SJCRH30 (cell line): ENCODE data around the gene NEXMIF. TPM values are rescaled to one million over a fixed set of nuclear protein-coding genes. Genes with fewer than 3 reads are reported as not detected.
"Not testable (repeated sequence)": the region's sequence is repeated elsewhere in the genome, so short reads cannot be mapped to it uniquely, and the experiment has no call there.

Experiments used
- DNase-seq, 2 experiments: peaks; one replicate each; pipeline ENCODE4 v3.0.0-alpha.2; 2015 to 2020
- H3K27ac ChIP-seq: fragments of 250-450 bp; sonication (Bioruptor Pico); 2 replicates; pipeline ENCODE4 v1.5.1; 2020; ENCODE audit warnings: mild to moderate bottlenecking, moderate library complexity
- H3K27me3 ChIP-seq: fragments of 250-450 bp; sonication (Bioruptor Pico); 2 replicates; pipeline ENCODE4 v1.5.1; 2020; ENCODE audit warnings: mild to moderate bottlenecking, moderate library complexity
- H3K36me3 ChIP-seq: fragments of 250-450 bp; sonication (Bioruptor Pico); 2 replicates; pipeline ENCODE4 v1.5.1; 2020; ENCODE audit warnings: mild to moderate bottlenecking, moderate library complexity
- H3K4me1 ChIP-seq: fragments of 250-450 bp; sonication (Bioruptor Pico); 2 replicates; pipeline ENCODE4 v1.5.1; 2020; ENCODE audit warnings: mild to moderate bottlenecking, moderate library complexity
- H3K4me3 ChIP-seq: fragments of 250-450 bp; sonication (Bioruptor Pico); 2 replicates; pipeline ENCODE4 v1.5.1; 2020; ENCODE audit warnings: mild to moderate bottlenecking, moderate library complexity
- H3K9me3 ChIP-seq: fragments of 250-450 bp; sonication (Bioruptor Pico); replicated peaks from 2 replicates; pipeline ENCODE4 v1.5.1; 2020; ENCODE audit warnings: mild to moderate bottlenecking, moderate library complexity
- total RNA-seq: library from RNA; depleted of rRNA; stranded (reverse); fragments of >200 nt; shearing (Covaris generic); gene quantifications from 2 replicates; pipeline ENCODE4 v1.2.3, GENCODE V29; 2014

The NEXMIF gene
- total RNA-seq, 1 experiment from 2014 or later: 0.02 TPM

- no peaks in the 10 kb centered on the region for H3K9me3 ChIP-seq
- no peaks in the 10 kb centered on the region for H3K27me3 ChIP-seq
- H3K4me1 ChIP-seq: no peaks in the 10 kb centered on the region
- H3K36me3 ChIP-seq: no peaks in the 10 kb centered on the region
- no peak overlapping the region for H3K27ac ChIP-seq
- no peak overlapping the region for H3K4me3 ChIP-seq
- no peak for DNase-seq
Measured at GRCh38 chrX:74865725-74866124, 59.5 kb downstream of the NEXMIF start.

- Histone ChIP-seq H3K9me3 (no peaks in the 10 kb centered on the region; the same call in 1 of the 2 replicates), H3K36me3 (no peaks in the 10 kb centered on the region), H3K27me3 (no peaks in the 10 kb centered on the region), H3K27ac (no peak overlapping the region), H3K4me3 (no peak overlapping the region), H3K4me1 (no peaks in the 10 kb centered on the region)
- no peak for DNase-seq
Measured at GRCh38 chrX:74853255-74853654, 72.0 kb downstream of the NEXMIF start.

- Histone ChIP-seq H3K4me1 (no peaks in the 10 kb centered on the region), H3K27ac (no peak overlapping the region), H3K9me3 (no peaks in the 10 kb centered on the region), H3K36me3 (no peaks in the 10 kb centered on the region), H3K4me3 (no peak overlapping the region), H3K27me3 (no peaks in the 10 kb centered on the region)
- DNase-seq: peak in 1 of 2 experiments; percentile 0
Measured at GRCh38 chrX:74835566-74835965, 89.7 kb downstream of the NEXMIF start.

GRCh38 chrX:74819797-74820196, 105.5 kb downstream of the NEXMIF start:
- not testable (repeated sequence) for H3K27ac ChIP-seq, H3K9me3 ChIP-seq, H3K4me3 ChIP-seq, DNase-seq, H3K36me3 ChIP-seq, H3K27me3 ChIP-seq, H3K4me1 ChIP-seq

- no peaks in the 10 kb centered on the region for H3K9me3 ChIP-seq
- no peak overlapping the region for H3K27ac ChIP-seq
- no peaks in the 10 kb centered on the region for H3K27me3 ChIP-seq
- H3K4me3 ChIP-seq: no peak overlapping the region
- no peaks in the 10 kb centered on the region for H3K36me3 ChIP-seq
- no peaks in the 10 kb centered on the region for H3K4me1 ChIP-seq
- peak in 1 of 2 experiments; percentile 1 for DNase-seq
Measured at GRCh38 chrX:74814681-74815080, 110.6 kb downstream of the NEXMIF start.

GRCh38 chrX:74804574-74804973, 120.7 kb downstream of the NEXMIF start:
- no peak for DNase-seq
- no peak overlapping the region for H3K4me3 ChIP-seq
- no peaks in the 10 kb centered on the region for H3K9me3 ChIP-seq
- no peaks in the 10 kb centered on the region for H3K27me3 ChIP-seq
- no peaks in the 10 kb centered on the region for H3K36me3 ChIP-seq
- H3K27ac ChIP-seq: no peak overlapping the region
- no peaks in the 10 kb centered on the region for H3K4me1 ChIP-seq

- H3K27ac ChIP-seq: no peak overlapping the region
- no peak for DNase-seq
- H3K27me3 ChIP-seq: no peaks in the 10 kb centered on the region
- no peak overlapping the region for H3K4me3 ChIP-seq
- no peaks in the 10 kb centered on the region for H3K36me3 ChIP-seq
- H3K9me3 ChIP-seq: no peaks in the 10 kb centered on the region
- H3K4me1 ChIP-seq: no peaks in the 10 kb centered on the region
Measured at GRCh38 chrX:74800062-74800461, 125.2 kb downstream of the NEXMIF start.

- H3K36me3 ChIP-seq: no peaks in the 10 kb centered on the region
- no peak for DNase-seq
- H3K9me3 ChIP-seq: no peaks in the 10 kb centered on the region
- no peaks in the 10 kb centered on the region for H3K4me1 ChIP-seq
- H3K4me3 ChIP-seq: no peak overlapping the region
- no peaks in the 10 kb centered on the region for H3K27me3 ChIP-seq
- no peak overlapping the region for H3K27ac ChIP-seq
Measured at GRCh38 chrX:74797338-74797887, 127.8 kb downstream of the NEXMIF start.

- no peaks in the 10 kb centered on the region for H3K27me3 ChIP-seq
- no peaks in the 10 kb centered on the region for H3K9me3 ChIP-seq
- H3K4me3 ChIP-seq: no peak overlapping the region
- no peak for DNase-seq
- no peaks in the 10 kb centered on the region for H3K36me3 ChIP-seq
- no peak overlapping the region for H3K27ac ChIP-seq
- H3K4me1 ChIP-seq: no peaks in the 10 kb centered on the region
Measured at GRCh38 chrX:74788545-74789086, 136.6 kb downstream of the NEXMIF start.

- no peaks in the 10 kb centered on the region for H3K36me3 ChIP-seq
- no peak overlapping the region for H3K4me3 ChIP-seq
- no peaks in the 10 kb centered on the region for H3K9me3 ChIP-seq
- H3K4me1 ChIP-seq: no peaks in the 10 kb centered on the region
- H3K27ac ChIP-seq: no peak overlapping the region
- no peaks in the 10 kb centered on the region for H3K27me3 ChIP-seq
- no peak for DNase-seq
Measured at GRCh38 chrX:74784629-74785028, 140.6 kb downstream of the NEXMIF start.

- Histone ChIP-seq H3K4me1 (no peaks in the 10 kb centered on the region), H3K27me3 (no peaks in the 10 kb centered on the region), H3K9me3 (no peaks in the 10 kb centered on the region), H3K4me3 (no peak overlapping the region), H3K27ac (no peak overlapping the region), H3K36me3 (no peaks in the 10 kb centered on the region)
- no peak for DNase-seq
Measured at GRCh38 chrX:74781507-74782034, 143.7 kb downstream of the NEXMIF start.

GRCh38 chrX:74779175-74779574, 146.1 kb downstream of the NEXMIF start:
- no peak overlapping the region for H3K27ac ChIP-seq
- no peaks in the 10 kb centered on the region for H3K4me1 ChIP-seq
- no peaks in the 10 kb centered on the region for H3K27me3 ChIP-seq
- H3K4me3 ChIP-seq: no peak overlapping the region
- DNase-seq: no peak
- H3K9me3 ChIP-seq: no peaks in the 10 kb centered on the region
- no peaks in the 10 kb centered on the region for H3K36me3 ChIP-seq

GRCh38 chrX:74774988-74775387, 150.3 kb downstream of the NEXMIF start:
- Histone ChIP-seq H3K9me3 (no peaks in the 10 kb centered on the region), H3K4me1 (no peaks in the 10 kb centered on the region), H3K27me3 (no peaks in the 10 kb centered on the region), H3K36me3 (no peaks in the 10 kb centered on the region), H3K27ac (no peak overlapping the region), H3K4me3 (no peak overlapping the region)
- no peak for DNase-seq

GRCh38 chrX:74736450-74736849, 188.8 kb downstream of the NEXMIF start:
- Histone ChIP-seq H3K4me1 (no peaks in the 10 kb centered on the region), H3K9me3 (no peaks in the 10 kb centered on the region), H3K36me3 (no peaks in the 10 kb centered on the region), H3K27ac (no peak overlapping the region), H3K4me3 (no peak overlapping the region), H3K27me3 (no peaks in the 10 kb centered on the region)
- DNase-seq: no peak

- no peak for DNase-seq
- Histone ChIP-seq H3K36me3 (no peaks in the 10 kb centered on the region), H3K27ac (no peak overlapping the region), H3K4me1 (no peaks in the 10 kb centered on the region), H3K4me3 (no peak overlapping the region), H3K27me3 (no peaks in the 10 kb centered on the region), H3K9me3 (no peaks in the 10 kb centered on the region)
Measured at GRCh38 chrX:74705269-74705668, 220.0 kb downstream of the NEXMIF start.

GRCh38 chrX:74701343-74701742, 223.9 kb downstream of the NEXMIF start:
- not testable (repeated sequence) for H3K27ac ChIP-seq, H3K4me1 ChIP-seq, DNase-seq, H3K4me3 ChIP-seq, H3K36me3 ChIP-seq, H3K27me3 ChIP-seq, H3K9me3 ChIP-seq
